MM.1S (cell line): Measurements from ENCODE around the gene LSAMP.

Experiments used
- DNase-seq: peaks from one replicate; pipeline ENCODE4 v3.0.0-alpha.2; 2015
- H2AFZ ChIP-seq: fragments of 300-600 bp; sonication (generic); 2 replicates; pipeline ENCODE4 v1.6.0; 2016; ENCODE audit warnings: antibody characterized with exemption, low read length
- H3F3A ChIP-seq: fragments of 300-600 bp; sonication (generic); 2 replicates; pipeline ENCODE4 v1.6.1; 2016; ENCODE audit warnings: mild to moderate bottlenecking, antibody characterized with exemption, low read length, moderate library complexity, mixed read lengths; ENCODE audit not compliant: insufficient read depth
- H3K27ac ChIP-seq: fragments of 300-600 bp; sonication (generic); 2 replicates; pipeline ENCODE4 v1.5.1; 2016; ENCODE audit warnings: mild to moderate bottlenecking, low read length
- H3K27me3 ChIP-seq: fragments of 300-600 bp; sonication (generic); replicated peaks from 2 replicates; pipeline ENCODE4 v1.6.0; 2016; ENCODE audit warnings: low read length; ENCODE audit not compliant: insufficient read depth
- H3K36me3 ChIP-seq: fragments of 300-600 bp; sonication (generic); replicated peaks from 2 replicates; pipeline ENCODE4 v1.6.1; 2016; ENCODE audit warnings: mild to moderate bottlenecking, low read length, mixed read lengths; ENCODE audit not compliant: insufficient read depth
- H3K4me1 ChIP-seq: fragments of 300-600 bp; sonication (generic); 2 replicates; pipeline ENCODE4 v1.6.1; 2016; ENCODE audit warnings: low read length, mixed read lengths
- H3K4me2 ChIP-seq: fragments of 300-600 bp; sonication (generic); 2 replicates; pipeline ENCODE4 v1.6.0; 2016; ENCODE audit warnings: low read depth, low read length
- H3K4me3 ChIP-seq: fragments of 300-600 bp; sonication (generic); 2 replicates; pipeline ENCODE4 v1.5.1; 2016; ENCODE audit warnings: low read length, mixed read lengths
- H3K79me2 ChIP-seq: fragments of 300-600 bp; sonication (generic); 2 replicates; pipeline ENCODE4 v1.6.1; 2016; ENCODE audit warnings: mixed run types, low read length, mixed read lengths
- H3K9ac ChIP-seq: fragments of 300-600 bp; sonication (generic); 2 replicates; pipeline ENCODE4 v1.6.1; 2016; ENCODE audit warnings: low read length, mixed read lengths
- H3K9me2 ChIP-seq: fragments of 300-600 bp; sonication (generic); replicated peaks from 2 replicates; pipeline ENCODE4 v1.6.1; 2016; ENCODE audit warnings: mild to moderate bottlenecking, low read length, mixed read lengths; ENCODE audit not compliant: insufficient read depth
- H3K9me3 ChIP-seq: fragments of 300-600 bp; sonication (generic); replicated peaks from 2 replicates; pipeline ENCODE4 v1.6.1; 2016; ENCODE audit warnings: mild to moderate bottlenecking, low read length, mixed read lengths; ENCODE audit not compliant: insufficient read depth
- H4K20me1 ChIP-seq: fragments of 300-600 bp; sonication (generic); 2 replicates; pipeline ENCODE4 v1.6.1; 2016; ENCODE audit warnings: mild to moderate bottlenecking, low read length, moderate library complexity, mixed read lengths; ENCODE audit not compliant: insufficient read depth
- CTCF ChIP-seq: fragments of 300-600 bp; sonication (generic); IDR thresholded peaks from 2 replicates; pipeline ENCODE4 v1.5.1; 2016; ENCODE audit warnings: antibody characterized with exemption, low read length, mixed read lengths
- EZH2 ChIP-seq: fragments of 300-600 bp; sonication (generic); optimal IDR thresholded peaks from 2 replicates; pipeline ENCODE3; 2017; ENCODE audit warnings: low read depth, mild to moderate bottlenecking, antibody characterized with exemption, low read length, mixed read lengths
- EZH2phosphoT487 ChIP-seq: fragments of 300-600 bp; sonication (generic); IDR thresholded peaks from 2 replicates; pipeline ENCODE4 v1.6.1; 2018; ENCODE audit warnings: antibody characterized with exemption, low read length

LSAMP gene

GRCh38 chr3:115982108-115982507 is 463.2 kb downstream of the LSAMP start:
- TF ChIP-seq EZH2 = no peak
- no peak for TF ChIP-seq CTCF
- TF ChIP-seq EZH2phosphoT487 = no peak
- H3K9me3 ChIP-seq = no peaks in the 10 kb centered on the region
- no peak overlapping the region for H3K4me2 ChIP-seq
- no peaks in the 10 kb centered on the region for H3K79me2 ChIP-seq
- no peaks in the 10 kb centered on the region for H3K27me3 ChIP-seq
- H3K9ac ChIP-seq = no peak overlapping the region
- no peak overlapping the region for H2AFZ ChIP-seq
- no peaks in the 10 kb centered on the region for H3F3A ChIP-seq
- no peaks in the 10 kb centered on the region for H3K36me3 ChIP-seq
- H3K27ac ChIP-seq = no peak overlapping the region
- no peak overlapping the region for H3K4me3 ChIP-seq
- H3K9me2 ChIP-seq = no peaks in the 10 kb centered on the region
- DNase-seq = no peak
- no peaks in the 10 kb centered on the region for H3K4me1 ChIP-seq
- H4K20me1 ChIP-seq = no peaks in the 10 kb centered on the region

DNA sequence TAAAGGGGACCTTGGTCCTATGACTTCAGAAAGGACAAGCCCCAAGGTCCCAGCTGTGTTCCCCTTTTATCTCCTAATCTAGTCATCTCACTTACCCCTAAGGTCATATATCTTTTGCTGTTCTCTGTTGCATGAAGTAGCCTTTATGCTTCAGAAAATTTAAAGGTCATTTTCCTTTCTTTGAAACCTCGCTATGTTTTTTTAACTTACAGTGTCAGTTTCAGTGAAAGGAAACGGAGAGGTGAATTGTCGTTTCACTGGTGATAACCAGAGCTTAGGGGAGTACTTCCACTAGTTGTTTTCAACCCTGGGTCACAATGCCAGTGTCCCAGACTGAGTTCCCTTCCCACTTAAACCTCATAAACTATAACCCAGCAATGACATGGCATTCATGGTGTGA is 464.6 kb downstream of the LSAMP start:
- Histone ChIP-seq H3K79me2 (no peaks in the 10 kb centered on the region), H3K9ac (no peak overlapping the region), H3K4me2 (no peak overlapping the region), H3K27ac (no peak overlapping the region), H3K4me1 (no peaks in the 10 kb centered on the region), H4K20me1 (no peaks in the 10 kb centered on the region), H3K9me2 (no peaks in the 10 kb centered on the region), H3K36me3 (no peaks in the 10 kb centered on the region), H3K9me3 (no peaks in the 10 kb centered on the region), H3K4me3 (no peak overlapping the region), H3K27me3 (no peaks in the 10 kb centered on the region), H2AFZ (no peak overlapping the region), H3F3A (no peaks in the 10 kb centered on the region)
- no peak for DNase-seq
- TF ChIP-seq EZH2phosphoT487 (no peak), CTCF (no peak), EZH2 (no peak)

- H3K4me1 ChIP-seq = no peaks in the 10 kb centered on the region
- H3K27ac ChIP-seq = no peak overlapping the region
- H3K9me3 ChIP-seq = no peaks in the 10 kb centered on the region
- TF ChIP-seq CTCF = no peak
- no peak for TF ChIP-seq EZH2phosphoT487
- no peak for TF ChIP-seq EZH2
- H4K20me1 ChIP-seq = no peaks in the 10 kb centered on the region
- H3K9ac ChIP-seq = no peak overlapping the region
- H3K9me2 ChIP-seq = no peaks in the 10 kb centered on the region
- H3K36me3 ChIP-seq = no peaks in the 10 kb centered on the region
- H3K27me3 ChIP-seq = no peaks in the 10 kb centered on the region
- no peaks in the 10 kb centered on the region for H3F3A ChIP-seq
- DNase-seq = no peak
- H3K4me3 ChIP-seq = no peak overlapping the region
- no peak overlapping the region for H2AFZ ChIP-seq
- H3K4me2 ChIP-seq = no peak overlapping the region
- H3K79me2 ChIP-seq = no peaks in the 10 kb centered on the region
Measured at GRCh38 chr3:115977866-115978265, 467.4 kb downstream of the LSAMP start.

- Histone ChIP-seq H3K4me1 (no peaks in the 10 kb centered on the region), H3K36me3 (no peaks in the 10 kb centered on the region), H3F3A (no peaks in the 10 kb centered on the region), H3K27ac (no peak overlapping the region), H2AFZ (no peak overlapping the region), H4K20me1 (no peaks in the 10 kb centered on the region), H3K27me3 (no peaks in the 10 kb centered on the region), H3K9me2 (no peaks in the 10 kb centered on the region), H3K9ac (no peak overlapping the region), H3K9me3 (no peaks in the 10 kb centered on the region), H3K79me2 (no peaks in the 10 kb centered on the region), H3K4me3 (no peak overlapping the region), H3K4me2 (no peak overlapping the region)
- TF ChIP-seq EZH2phosphoT487 (no peak), EZH2 (no peak), CTCF (no peak)
- no peak for DNase-seq
Measured at GRCh38 chr3:115975796-115976195, 469.5 kb downstream of the LSAMP start.
